ENCODE data around the gene FAM174B.

The FAM174B gene

GRCh38 chr15:92606126-92606835, 49.3 kb downstream of the FAM174B start:
- H3K27me3 ChIP-seq (ENCODE audit: insufficient read depth, low read length): 0 out of 2 replicates have a peak, but pooled peaks cover 5% of the 10 kb centered on the region
- H3K36me3 ChIP-seq (ENCODE audit: insufficient read depth, low read length): no peaks in the 10 kb centered on the region
- no peak overlapping the region for H3K9ac ChIP-seq (ENCODE audit: low read length)
- no peaks in the 10 kb centered on the region for H3K79me2 ChIP-seq (ENCODE audit: insufficient read depth, low read length)
- TF ChIP-seq EZH2 (IDR thresholded peaks at IDR 0.05; ENCODE audit: borderline replicate concordance, low read length) (no peak), CTCF (IDR thresholded peaks at IDR 0.05; ENCODE audit: low read length) (no peak)
- no peak overlapping the region for H3K27ac ChIP-seq (ENCODE audit: low read depth, low read length, poor library complexity, severe bottlenecking)
- no peaks in the 10 kb centered on the region for H3K4me1 ChIP-seq (ENCODE audit: insufficient read depth, low read length, severe bottlenecking)
- no peak overlapping the region for H2AFZ ChIP-seq (ENCODE audit: low read length)
- H3K4me2 ChIP-seq (ENCODE audit: low read length): no peak overlapping the region
- no peaks in the 10 kb centered on the region for H3F3A ChIP-seq (ENCODE audit: insufficient read depth, low read length)
- H3K9me3 ChIP-seq (ENCODE audit: low read length): no peaks in the 10 kb centered on the region
- H3K9me2 ChIP-seq (ENCODE audit: low read depth, low read length): no peaks in the 10 kb centered on the region
- H4K20me1 ChIP-seq (ENCODE audit: insufficient read depth, low read length): no peaks in the 10 kb centered on the region
- H3K4me3 ChIP-seq (ENCODE audit: low read depth, low read length, poor library complexity, severe bottlenecking): no peak overlapping the region

GRCh38 chr15:92605225-92605944, 50.2 kb downstream of the FAM174B start:
- Histone ChIP-seq H3K36me3 (ENCODE audit: insufficient read depth, low read length) (no peaks in the 10 kb centered on the region), H3F3A (ENCODE audit: insufficient read depth, low read length) (no peaks in the 10 kb centered on the region), H3K4me1 (ENCODE audit: insufficient read depth, low read length, severe bottlenecking) (no peaks in the 10 kb centered on the region), H3K27me3 (ENCODE audit: insufficient read depth, low read length) (0 out of 2 replicates have a peak, but pooled peaks cover 5% of the 10 kb centered on the region), H3K9ac (ENCODE audit: low read length) (no peak overlapping the region), H3K9me3 (ENCODE audit: low read length) (no peaks in the 10 kb centered on the region), H2AFZ (ENCODE audit: low read length) (no peak overlapping the region), H3K4me2 (ENCODE audit: low read length) (no peak overlapping the region), H3K27ac (ENCODE audit: low read depth, low read length, poor library complexity, severe bottlenecking) (no peak overlapping the region), H3K79me2 (ENCODE audit: insufficient read depth, low read length) (no peaks in the 10 kb centered on the region), H3K4me3 (ENCODE audit: low read depth, low read length, poor library complexity, severe bottlenecking) (no peak overlapping the region), H4K20me1 (ENCODE audit: insufficient read depth, low read length) (no peaks in the 10 kb centered on the region), H3K9me2 (ENCODE audit: low read depth, low read length) (no peaks in the 10 kb centered on the region)
- TF ChIP-seq CTCF (IDR thresholded peaks at IDR 0.05; ENCODE audit: low read length) (no peak), EZH2 (IDR thresholded peaks at IDR 0.05; ENCODE audit: borderline replicate concordance, low read length) (no peak)

- Histone ChIP-seq H3K27ac (ENCODE audit: low read depth, low read length, poor library complexity, severe bottlenecking) (no peak overlapping the region), H4K20me1 (ENCODE audit: insufficient read depth, low read length) (no peaks in the 10 kb centered on the region), H3K9me2 (ENCODE audit: low read depth, low read length) (no peaks in the 10 kb centered on the region), H3K9me3 (ENCODE audit: low read length) (no peaks in the 10 kb centered on the region), H2AFZ (ENCODE audit: low read length) (no peak overlapping the region), H3K4me2 (ENCODE audit: low read length) (no peak overlapping the region), H3K79me2 (ENCODE audit: insufficient read depth, low read length) (no peaks in the 10 kb centered on the region), H3K4me3 (ENCODE audit: low read depth, low read length, poor library complexity, severe bottlenecking) (no peak overlapping the region), H3K36me3 (ENCODE audit: insufficient read depth, low read length) (no peaks in the 10 kb centered on the region), H3K27me3 (ENCODE audit: insufficient read depth, low read length) (0 out of 2 replicates have a peak, but pooled peaks cover 5% of the 10 kb centered on the region), H3K4me1 (ENCODE audit: insufficient read depth, low read length, severe bottlenecking) (no peaks in the 10 kb centered on the region), H3K9ac (ENCODE audit: low read length) (no peak overlapping the region), H3F3A (ENCODE audit: insufficient read depth, low read length) (no peaks in the 10 kb centered on the region)
- TF ChIP-seq EZH2 (IDR thresholded peaks at IDR 0.05; ENCODE audit: borderline replicate concordance, low read length): no peak
- TF ChIP-seq CTCF (IDR thresholded peaks at IDR 0.05; ENCODE audit: low read length): no peak
Measured at GRCh38 chr15:92603743-92604470, 51.7 kb downstream of the FAM174B start.

Measured in OCI-LY1 (cell line).